GM19324 (cell line): ENCODE measurements around the gene FAM72D.
A peak's percentile ranks its signal among the peaks of the same experiment; 100 is the strongest.
"Not testable (repeated sequence)": the region's sequence is repeated elsewhere in the genome, so short reads cannot be mapped to it uniquely, and the experiment has no call there.

Experiments
- ATAC-seq: cut with Tn5 transposase; IDR thresholded peaks from one replicate; pipeline ENCODE4 v1.9.1; 2021; ENCODE audit warnings: mild to moderate bottlenecking, moderate library complexity; ENCODE audit not compliant: unreplicated experiment, low FRiP score

Gene FAM72D

GRCh38 chr1:145095284-145096057 is at the start of gene FAM72D, which contains the start of gene SRGAP2B:
Gene FAM72D (plus strand): TSS chr1:145095974. CDS start chr1:145096848, 874 bp downstream.
Gene SRGAP2B (minus strand): TSS chr1:145095328. CDS start chr1:145092901, 2,427 bp downstream.
- peak; percentile 90 for ATAC-seq

DNA sequence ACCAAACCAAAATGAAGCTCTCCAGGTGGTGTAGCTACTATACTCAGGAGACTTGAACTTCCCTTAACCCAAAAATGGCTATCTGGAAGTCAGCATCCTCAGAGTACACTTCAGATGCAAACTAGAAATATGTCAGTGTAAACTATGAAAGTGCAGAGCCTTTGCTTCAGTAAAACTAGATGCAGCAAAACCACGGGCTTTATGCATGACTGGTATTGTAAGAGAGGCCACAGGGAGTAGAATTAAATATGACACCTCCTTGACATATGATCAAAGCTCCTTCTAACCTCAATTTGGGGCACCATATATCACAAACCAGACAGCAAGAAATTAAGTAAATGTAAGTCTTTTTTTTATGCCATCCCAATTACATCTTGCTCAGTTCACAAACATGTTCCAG is 48.2 kb upstream of the FAM72D start:
- ATAC-seq: not testable (repeated sequence)

DNA sequence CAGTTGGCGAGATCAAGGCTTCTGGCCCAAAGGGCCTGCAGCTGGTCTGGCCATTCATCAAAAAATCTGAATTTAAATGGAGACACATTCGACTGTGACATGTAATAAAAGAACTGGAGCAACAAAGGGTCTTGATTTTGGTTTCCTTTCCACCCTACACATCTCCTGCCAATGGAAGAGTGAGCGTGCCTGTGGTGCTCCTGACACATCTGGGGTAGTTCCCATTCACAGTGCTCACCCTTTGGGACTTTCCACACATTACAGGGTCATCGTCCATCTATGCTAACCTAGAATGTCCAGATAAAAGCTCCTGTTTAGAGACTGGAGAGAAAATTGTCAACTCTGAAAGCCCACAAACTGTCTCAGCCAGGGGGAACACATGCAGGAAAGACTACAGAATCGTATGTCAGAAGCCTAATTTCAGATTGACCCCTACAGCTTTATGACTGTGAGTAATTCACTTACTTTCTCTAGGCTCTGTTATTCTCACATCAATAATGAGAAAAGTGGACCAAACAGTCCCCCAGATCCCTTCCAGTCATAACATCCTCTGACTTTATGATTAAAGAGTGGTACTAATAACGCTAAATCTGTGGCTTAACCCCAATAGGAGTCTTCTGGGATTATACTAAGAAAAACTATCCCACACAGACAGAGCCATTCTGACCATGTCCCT is 47.5 kb upstream of the FAM72D start:
- not testable (repeated sequence) for ATAC-seq

DNA sequence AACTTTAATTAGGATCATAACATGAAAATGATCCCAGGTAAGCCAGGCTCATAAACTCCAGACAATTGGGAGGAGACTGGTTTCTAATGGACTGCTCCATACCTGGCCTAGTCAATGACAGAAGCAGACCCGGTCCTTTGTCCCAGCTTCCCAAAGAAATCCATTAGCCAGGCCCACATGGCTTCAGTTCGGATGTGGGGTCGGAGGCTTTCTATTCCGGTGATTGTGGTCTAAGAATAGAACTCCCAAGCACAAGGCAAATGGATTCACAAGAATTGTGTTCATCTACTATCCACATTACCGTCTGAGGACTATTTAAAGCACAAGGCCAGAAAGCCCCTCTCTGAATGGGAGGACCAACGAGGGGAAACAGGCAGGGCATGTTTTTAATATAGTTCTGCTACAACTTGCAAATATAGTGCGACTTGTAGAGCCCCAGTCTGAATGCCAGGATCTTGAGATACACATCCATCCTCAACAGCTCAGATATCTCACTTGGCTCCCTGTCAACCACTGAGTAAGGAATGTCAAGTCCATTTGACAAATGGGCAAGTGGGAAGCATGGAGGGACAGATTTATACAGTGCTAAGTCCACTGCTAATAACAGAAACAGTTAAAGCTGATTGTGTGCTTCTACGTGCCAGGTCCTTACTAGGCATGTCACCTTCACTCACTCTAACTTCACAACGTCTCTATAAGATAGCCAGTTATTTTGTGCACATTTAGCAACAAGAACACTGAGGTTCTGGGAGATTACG is 43.6 kb upstream of the FAM72D start:
- ATAC-seq: not testable (repeated sequence)

- ATAC-seq: not testable (repeated sequence)
These were observed 42.3 kb upstream of the FAM72D start for GRCh38 chr1:145053428-145053827.

- peak; percentile 94 for ATAC-seq
These were observed 40.5 kb upstream of the FAM72D start for GRCh38 chr1:145055217-145055760.

DNA sequence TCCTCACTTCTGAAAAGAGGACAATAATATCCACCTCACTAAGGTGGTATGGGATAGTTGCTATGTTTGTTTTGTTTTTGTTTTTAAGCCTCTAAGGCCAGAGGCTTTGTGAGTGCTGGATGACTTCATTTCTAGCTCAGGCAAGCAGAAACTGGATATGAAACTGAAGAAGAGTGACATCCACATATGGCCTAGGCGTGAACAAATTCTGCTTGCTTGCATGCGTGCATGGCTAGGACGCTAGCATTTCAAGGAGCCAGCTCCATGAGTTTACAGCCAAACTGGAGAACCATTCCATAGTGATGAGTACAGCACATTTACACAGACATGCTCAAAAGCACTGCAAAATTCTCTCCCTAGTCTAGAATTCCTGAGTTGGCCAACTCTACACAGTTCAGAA is 37.6 kb upstream of the FAM72D start:
- ATAC-seq: not testable (repeated sequence)

- not testable (repeated sequence) for ATAC-seq
These were observed 32.5 kb upstream of the FAM72D start for GRCh38 chr1:145063285-145063684.

DNA sequence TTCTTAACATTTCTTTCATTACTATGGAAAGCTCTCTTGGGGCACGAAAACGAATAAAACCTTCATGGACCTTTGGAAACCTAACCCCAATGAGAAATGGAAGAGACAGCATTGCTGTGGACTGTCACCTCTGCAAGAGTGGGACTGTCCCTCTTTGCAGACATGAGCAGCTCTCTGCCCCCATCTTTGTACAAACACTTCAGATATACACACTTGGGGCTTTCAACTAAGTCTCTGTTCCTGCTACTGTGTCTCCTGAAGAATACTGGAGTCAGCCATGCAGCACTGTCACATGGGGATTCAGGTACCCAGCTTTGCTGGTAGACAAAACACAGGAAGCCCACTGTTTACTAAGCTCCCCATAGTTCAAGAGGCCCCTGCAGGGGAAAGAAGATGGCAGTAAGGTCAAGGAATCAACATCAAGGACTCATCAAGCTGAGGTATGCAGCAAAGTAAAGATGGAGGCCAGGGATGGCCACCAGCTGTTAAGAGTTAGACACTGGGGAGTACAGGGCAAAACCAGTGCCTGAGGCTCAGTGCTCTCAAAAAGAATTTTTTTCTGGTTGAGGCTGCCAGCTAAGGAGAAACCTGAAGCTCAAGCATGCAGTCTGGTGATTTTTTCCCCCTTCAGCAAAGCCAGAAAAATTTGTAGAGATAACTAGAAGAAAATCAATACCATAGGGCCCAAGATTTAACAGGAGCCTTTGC is 31.7 kb upstream of the FAM72D start:
- ATAC-seq: not testable (repeated sequence)

GRCh38 chr1:145065194-145065826 is 30.5 kb upstream of the FAM72D start:
- not testable (repeated sequence) for ATAC-seq

DNA sequence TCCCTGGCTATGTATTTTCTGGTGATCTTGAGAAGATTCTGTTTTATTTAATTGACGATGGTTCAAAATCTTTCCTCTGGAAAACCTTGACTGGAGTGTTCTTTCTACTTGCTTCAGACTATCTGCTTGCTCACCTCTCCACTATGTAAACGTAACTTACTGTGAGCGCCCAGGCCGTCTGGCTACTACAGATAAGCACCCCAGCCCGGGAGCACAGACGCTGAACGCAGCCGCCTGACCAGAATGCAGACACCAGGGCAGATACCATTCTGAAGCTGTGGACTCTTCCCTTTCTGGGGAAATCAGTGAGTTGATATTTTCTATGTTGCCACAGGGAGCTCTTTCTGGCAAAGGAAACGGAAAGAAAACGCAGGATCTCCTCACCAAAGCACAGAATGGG is 29.3 kb upstream of the FAM72D start:
- ATAC-seq: not testable (repeated sequence)

DNA sequence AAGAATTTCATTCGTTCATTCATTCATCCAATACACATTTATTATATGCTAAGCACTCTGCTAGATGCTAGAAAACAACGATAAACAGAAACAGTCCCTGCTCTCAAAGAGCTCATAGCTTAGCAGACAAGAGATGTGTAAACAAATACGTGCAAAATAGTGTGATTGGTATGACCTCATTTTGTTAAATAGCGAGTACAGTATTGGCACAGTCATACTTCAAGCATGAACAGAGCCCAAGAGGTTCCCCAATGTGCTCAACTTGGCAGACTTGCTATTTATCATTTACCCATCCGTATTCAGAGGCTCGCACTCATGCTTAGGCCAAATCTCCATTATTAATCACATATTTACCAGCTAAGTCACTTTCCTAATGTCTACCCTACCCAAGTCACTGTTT is 24.2 kb upstream of the FAM72D start:
- ATAC-seq: not testable (repeated sequence)

GRCh38 chr1:145074021-145074559 is 21.7 kb upstream of the FAM72D start:
- ATAC-seq: not testable (repeated sequence)

DNA sequence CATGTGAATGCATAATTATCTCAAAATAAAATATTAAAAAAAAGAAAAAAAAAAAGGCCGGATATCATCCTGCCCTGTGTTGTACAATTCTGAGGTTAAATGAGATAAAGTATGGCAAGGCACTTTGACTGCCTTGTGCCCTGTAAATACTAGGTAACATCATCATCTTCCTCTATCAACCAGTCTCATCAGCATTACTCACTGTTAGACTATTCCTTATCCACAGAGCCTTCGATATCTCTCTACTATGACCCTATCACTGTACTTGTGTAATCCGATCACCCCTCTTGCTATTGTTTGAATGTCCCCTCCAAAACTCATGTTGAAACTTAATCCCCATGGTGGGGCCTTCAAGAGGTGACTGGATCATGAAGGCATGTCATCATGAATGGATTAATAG is 18.9 kb upstream of the FAM72D start:
- ATAC-seq: not testable (repeated sequence)

- ATAC-seq: not testable (repeated sequence)
These were observed 17.6 kb upstream of the FAM72D start for GRCh38 chr1:145077872-145078786.

- ATAC-seq: not testable (repeated sequence)
These were observed 16.9 kb upstream of the FAM72D start for GRCh38 chr1:145078787-145079370.

- ATAC-seq: not testable (repeated sequence)
These were observed 16.0 kb upstream of the FAM72D start for GRCh38 chr1:145079737-145080136.

GRCh38 chr1:145080193-145080592 is 15.6 kb upstream of the FAM72D start:
- ATAC-seq: not testable (repeated sequence)
